NCI-H1092 (cell line): Measurements from ENCODE around the gene TAMALIN.
"Not testable (repeated sequence)": the region's sequence is repeated elsewhere in the genome, so short reads cannot be mapped to it uniquely, and the experiment has no call there.

Source experiments
- DNase-seq: peaks from one replicate; lab custom pipeline; 2025; lab: John Stamatoyannopoulos, UW

TAMALIN gene

DNA sequence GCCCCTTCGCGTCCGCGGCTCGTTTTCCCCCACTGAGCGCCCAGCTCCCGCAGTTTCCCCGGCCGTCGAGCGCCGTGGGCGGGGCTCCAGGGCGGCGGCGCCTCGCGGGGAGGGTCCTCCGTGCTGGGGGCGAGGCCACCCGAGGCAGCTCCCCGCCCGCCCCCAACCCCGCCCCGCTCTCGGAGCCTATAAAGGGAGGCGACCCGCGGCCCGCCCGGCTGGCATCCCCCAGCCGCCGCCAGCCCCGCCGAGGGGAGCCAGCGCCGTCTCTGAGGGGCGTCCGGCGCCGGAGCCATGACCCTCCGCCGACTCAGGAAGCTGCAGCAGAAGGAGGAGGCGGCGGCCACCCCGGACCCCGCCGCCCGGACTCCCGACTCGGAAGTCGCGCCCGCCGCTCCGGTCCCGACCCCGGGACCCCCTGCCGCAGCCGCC, at the start of gene TAMALIN:
TAMALIN (plus strand) TSS at position 221 of the 432 bp plus-strand sequence; CDS start at position 295, 74 bp downstream.
- DNase-seq, result no peak

GRCh38 chr12:51958542-51958941, 48.2 kb upstream of the TAMALIN start:
- DNase-seq, result no peak

DNA sequence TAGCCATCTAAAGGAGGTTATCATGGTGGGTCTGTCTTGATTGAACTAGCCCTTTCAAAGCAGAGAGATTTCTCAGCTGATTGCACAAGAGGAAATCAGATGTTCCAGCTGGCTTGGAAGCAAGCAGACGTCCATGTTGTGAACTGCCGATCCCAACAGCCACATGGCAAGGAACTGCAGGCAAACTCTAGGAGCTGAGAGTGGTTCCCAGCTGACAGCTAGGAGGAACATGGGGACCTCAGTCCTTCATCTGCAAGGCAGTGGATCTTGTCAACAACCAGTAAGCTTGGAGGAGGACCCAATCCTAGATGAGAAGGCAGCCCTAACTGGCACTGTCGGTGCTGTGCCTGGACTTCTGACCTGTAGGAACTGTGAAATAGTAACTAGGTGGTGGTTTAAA, 47.5 kb upstream of the TAMALIN start:
- no peak for DNase-seq

DNA sequence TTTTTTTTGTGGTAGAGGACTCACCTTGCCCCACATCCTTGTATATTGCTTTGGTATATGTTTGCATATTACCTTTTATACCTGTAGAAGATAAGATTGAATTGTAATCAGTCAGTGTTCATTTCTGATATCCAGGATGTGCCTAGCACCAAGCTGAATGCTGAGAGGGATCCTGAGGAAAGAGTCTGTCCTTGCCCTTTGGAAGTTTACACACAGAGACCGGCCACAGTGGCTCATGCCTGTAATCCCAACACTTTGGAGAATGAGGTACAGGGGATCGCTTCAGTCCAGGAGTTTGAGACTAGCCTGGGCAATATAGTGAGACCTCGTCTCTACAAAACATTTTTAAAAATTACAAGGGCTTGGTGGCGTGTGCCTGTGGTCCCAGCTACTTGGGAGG, 46.8 kb upstream of the TAMALIN start:
- DNase-seq, result no peak

GRCh38 chr12:51960488-51960887, 46.3 kb upstream of the TAMALIN start:
- no peak for DNase-seq

GRCh38 chr12:51960890-51961289, 45.9 kb upstream of the TAMALIN start:
- no peak for DNase-seq

DNA sequence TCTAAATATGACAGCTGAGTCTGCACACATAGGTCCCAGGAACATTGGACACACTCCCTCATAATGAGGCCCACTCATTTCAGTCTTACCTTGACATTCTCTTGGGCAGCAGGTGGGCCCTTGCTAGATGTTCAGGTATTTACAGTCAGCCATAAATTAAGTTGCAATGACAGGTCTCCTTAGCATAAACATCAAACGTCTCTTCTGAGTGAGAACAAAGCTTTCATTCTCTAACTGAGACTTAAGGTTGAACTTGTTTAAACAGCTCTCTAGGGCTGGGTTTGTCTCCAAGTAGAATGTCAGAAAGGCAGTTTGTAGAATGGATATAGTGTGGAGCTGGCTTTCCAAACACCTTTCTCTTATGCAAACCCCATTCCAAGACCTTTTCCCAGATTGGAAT, 44.9 kb upstream of the TAMALIN start:
- DNase-seq, result no peak

- no peak for DNase-seq
These were observed 44.0 kb upstream of the TAMALIN start for GRCh38 chr12:51962737-51963136.

DNA sequence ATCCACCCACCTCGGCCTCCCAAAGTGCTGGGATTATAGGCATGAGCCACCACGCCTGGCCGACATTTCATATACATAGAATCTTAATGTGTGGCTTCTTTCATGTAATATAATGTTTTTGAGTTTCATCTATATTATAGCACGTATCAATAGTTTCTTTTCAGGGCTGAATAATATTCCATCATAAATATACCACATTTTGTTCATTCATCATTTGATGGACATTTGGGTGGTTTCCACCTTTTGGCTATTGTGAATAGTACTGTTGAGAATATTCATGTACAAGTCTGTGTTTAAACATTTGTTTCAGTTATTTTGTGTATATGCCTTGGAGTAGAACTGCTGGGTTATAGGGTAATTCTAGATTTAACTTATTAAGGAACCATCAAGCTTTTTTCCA, 43.3 kb upstream of the TAMALIN start:
- no peak for DNase-seq

- no peak for DNase-seq
These were observed 37.1 kb upstream of the TAMALIN start for GRCh38 chr12:51969643-51970042.

GRCh38 chr12:51970904-51971646, 35.7 kb upstream of the TAMALIN start:
- no peak for DNase-seq

- DNase-seq, result no peak
These were observed 34.9 kb upstream of the TAMALIN start for GRCh38 chr12:51971679-51972421.

DNA sequence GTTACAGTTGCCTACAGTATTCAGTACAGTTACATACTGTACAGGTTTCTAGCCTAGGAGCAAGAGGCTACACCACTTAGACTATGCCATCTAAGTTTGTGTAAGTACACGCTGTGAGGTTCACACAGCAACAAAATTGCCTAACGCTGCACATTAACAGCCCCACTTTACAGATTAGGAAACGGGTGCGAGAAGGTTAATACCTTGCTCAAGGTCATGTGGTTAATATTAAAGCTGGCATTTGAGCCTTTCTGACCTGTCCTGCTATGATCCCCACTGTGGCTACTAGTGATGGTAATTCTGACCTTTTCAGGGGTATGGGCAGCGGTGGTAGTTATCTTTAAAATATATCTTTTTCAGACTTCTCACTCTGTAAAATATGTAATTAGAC, 34.3 kb upstream of the TAMALIN start:
- no peak for DNase-seq

- DNase-seq, result no peak
These were observed 33.9 kb upstream of the TAMALIN start for GRCh38 chr12:51972849-51973273.

- DNase-seq, result no peak
These were observed 33.2 kb upstream of the TAMALIN start for GRCh38 chr12:51973560-51973959.

- DNase-seq, result no peak
These were observed 32.1 kb upstream of the TAMALIN start for GRCh38 chr12:51974646-51975045.

GRCh38 chr12:51975196-51975595, 31.6 kb upstream of the TAMALIN start:
- DNase-seq, result no peak

DNA sequence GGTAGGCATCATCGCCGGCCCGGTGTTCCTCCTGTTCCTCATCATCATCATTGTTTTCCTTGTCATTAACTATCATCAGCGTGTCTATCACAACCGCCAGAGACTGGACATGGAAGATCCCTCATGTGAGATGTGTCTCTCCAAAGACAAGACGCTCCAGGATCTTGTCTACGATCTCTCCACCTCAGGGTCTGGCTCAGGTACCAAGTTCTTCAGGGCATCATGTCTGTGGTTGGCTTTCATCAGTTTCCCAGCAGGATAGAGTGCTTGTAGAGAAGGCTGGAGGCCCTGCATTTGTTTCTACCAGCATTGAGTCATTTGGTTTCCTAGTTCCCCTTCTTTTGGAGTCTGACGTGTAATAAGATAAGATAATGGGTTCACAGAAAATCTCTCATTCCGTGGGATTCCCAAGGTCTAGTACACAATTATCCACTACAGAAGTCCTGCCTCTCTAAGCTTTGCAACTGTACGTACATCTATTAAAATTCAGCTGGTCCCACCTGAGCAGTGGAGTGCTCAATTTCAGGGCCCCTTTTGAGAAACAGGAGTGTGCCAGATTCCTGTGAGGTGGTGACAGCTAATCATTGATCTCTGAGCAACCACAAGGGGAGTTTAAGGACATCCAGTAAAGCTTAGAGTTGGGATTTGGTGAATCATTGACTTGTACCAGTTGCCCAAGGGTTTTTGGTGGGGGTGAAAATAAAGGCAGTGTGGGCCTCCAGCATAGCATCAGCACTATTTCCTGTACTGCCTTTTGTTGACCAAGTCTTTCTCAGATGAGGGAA, 30.2 kb upstream of the TAMALIN start:
- DNase-seq, result no peak

- DNase-seq, result no peak
These were observed 29.4 kb upstream of the TAMALIN start for GRCh38 chr12:51977320-51977753.

DNA sequence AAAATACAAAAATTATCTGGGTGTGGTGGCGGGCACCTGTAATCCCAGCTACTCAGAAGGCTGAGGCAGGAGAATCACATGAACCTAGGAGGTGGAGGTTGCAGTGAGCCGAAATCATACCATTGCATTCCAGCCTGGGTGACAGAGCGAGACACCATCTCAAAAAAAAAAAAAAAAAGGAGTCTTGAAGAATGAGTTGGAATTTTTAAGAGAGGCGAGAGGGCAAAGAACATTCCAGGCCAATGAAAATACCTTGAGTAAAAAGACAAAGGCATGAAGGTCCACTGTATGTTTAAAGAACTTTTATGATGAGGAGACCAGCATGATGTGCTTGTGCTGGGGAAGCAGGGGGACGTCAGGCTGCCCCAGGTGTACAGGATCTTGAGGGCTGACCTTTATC, 27.4 kb upstream of the TAMALIN start:
- not testable (repeated sequence) for DNase-seq

GRCh38 chr12:51980051-51980808, 26.5 kb upstream of the TAMALIN start:
- peak; percentile 14 for DNase-seq

DNA sequence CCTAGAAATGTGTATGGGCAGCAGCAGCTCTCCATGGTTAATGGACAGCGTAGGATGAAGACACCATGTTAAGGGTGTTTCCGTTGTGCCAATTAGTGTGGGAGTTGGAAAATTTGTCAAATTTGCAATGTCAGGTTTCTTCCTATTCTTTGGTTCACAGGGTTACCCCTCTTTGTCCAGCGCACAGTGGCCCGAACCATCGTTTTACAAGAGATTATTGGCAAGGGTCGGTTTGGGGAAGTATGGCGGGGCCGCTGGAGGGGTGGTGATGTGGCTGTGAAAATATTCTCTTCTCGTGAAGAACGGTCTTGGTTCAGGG, 26.0 kb upstream of the TAMALIN start:
- DNase-seq, result no peak
